OCI-LY7 (cell line): ENCODE results near the gene SNIP1. TPM values are rescaled to one million over a fixed set of nuclear protein-coding genes. Genes with fewer than 3 reads are reported as not detected.
"Not testable (repeated sequence)": the region's sequence is repeated elsewhere in the genome, so short reads cannot be mapped to it uniquely, and the experiment has no call there.

Source experiments
- BruUV-seq: library from RNA; stranded (reverse); fragments of 400-500 nt; replicated peaks from 2 replicates; lab custom pipeline; 2021; lab: Mats Ljungman, UMichigan
- CTCF ChIA-PET: fragments of 300-600 bp; sonication (Branson Sonifier 250); formaldehyde crosslinking; loops from one replicate; lab custom pipeline; 2022; ENCODE audit warnings: antibody characterized with exemption; ENCODE audit not compliant: unreplicated experiment; lab: Charles Lee
- POLR2A ChIA-PET: fragments of 300-600 bp; sonication (Branson Sonifier 250); formaldehyde crosslinking; loops from one replicate; lab custom pipeline; 2022; ENCODE audit warnings: antibody characterized with exemption; lab: Charles Lee
- DNase-seq: peaks from one replicate; pipeline ENCODE4 v3.0.0-alpha.2; 2015; ENCODE audit warnings: low spot score
- H2AFZ ChIP-seq: fragments of 200-600 bp; sonication (generic), shearing (Covaris generic); 2 replicates; pipeline ENCODE4 v1.6.1; 2014; ENCODE audit warnings: mild to moderate bottlenecking, antibody characterized with exemption, low read length, moderate library complexity
- H3K27ac ChIP-seq: fragments of 200-600 bp; sonication (generic); 2 replicates; pipeline ENCODE4 v1.5.1; 2014; ENCODE audit warnings: mixed run types, low read depth, mild to moderate bottlenecking, moderate library complexity, low read length, inconsistent platforms; ENCODE audit not compliant: poor library complexity, severe bottlenecking
- H3K36me3 ChIP-seq: fragments of 200-600 bp; sonication (generic); 2 replicates; pipeline ENCODE4 v1.6.1; 2014; ENCODE audit warnings: mild to moderate bottlenecking, antibody characterized with exemption, low read length, moderate library complexity, mixed read lengths; ENCODE audit not compliant: insufficient read depth
- H3K4me1 ChIP-seq: fragments of 200-600 bp; sonication (generic); 2 replicates; pipeline ENCODE4 v1.5.1; 2014; ENCODE audit warnings: mild to moderate bottlenecking, low read length; ENCODE audit not compliant: insufficient read depth, poor library complexity, severe bottlenecking
- H3K4me2 ChIP-seq: fragments of 200-600 bp; sonication (generic); 2 replicates; pipeline ENCODE4 v1.6.1; 2014; ENCODE audit warnings: mild to moderate bottlenecking, low read length
- H3K4me3 ChIP-seq: fragments of 200-600 bp; sonication (generic); 2 replicates; pipeline ENCODE4 v1.5.1; 2014; ENCODE audit warnings: mild to moderate bottlenecking, low read depth, low read length; ENCODE audit not compliant: poor library complexity, severe bottlenecking
- H3K79me2 ChIP-seq: fragments of 200-600 bp; sonication (generic); 2 replicates; pipeline ENCODE4 v1.6.1; 2016; ENCODE audit warnings: low read depth, mild to moderate bottlenecking, low read length, moderate library complexity, mixed read lengths; ENCODE audit not compliant: insufficient read depth
- H3K9me2 ChIP-seq: fragments of 200-600 bp; sonication (generic); 2 replicates; pipeline ENCODE4 v1.6.1; 2016; ENCODE audit warnings: mild to moderate bottlenecking, low read length, mixed read lengths; ENCODE audit not compliant: insufficient read depth
- H3K9me3 ChIP-seq: fragments of 200-600 bp; sonication (generic); 2 replicates; pipeline ENCODE4 v1.6.1; 2014; ENCODE audit warnings: mild to moderate bottlenecking, mixed run types, low read length, mixed read lengths
- H4K20me1 ChIP-seq: fragments of 200-600 bp; sonication (generic); 2 replicates; pipeline ENCODE4 v1.6.1; 2014; ENCODE audit warnings: mild to moderate bottlenecking, antibody characterized with exemption, low read length, moderate library complexity, mixed read lengths; ENCODE audit not compliant: insufficient read depth
- CTCF ChIP-seq: fragments of 200-600 bp; sonication (generic); conservative IDR thresholded peaks from 2 replicates; pipeline ENCODE4 v1.5.1; 2014; ENCODE audit warnings: mild to moderate bottlenecking, antibody characterized with exemption, low read length, moderate library complexity, mixed read lengths
- EZH2phosphoT487 ChIP-seq: fragments of 200-600 bp; sonication (generic); IDR thresholded peaks from 2 replicates; pipeline ENCODE4 v1.6.1; 2018; ENCODE audit warnings: low read depth, borderline replicate concordance, mild to moderate bottlenecking, mixed run types, antibody characterized with exemption, low read length, moderate library complexity, mixed read lengths
- intact Hi-C: fragments of 100-400 bp; cut with micrococcal nuclease; formaldehyde crosslinking; loops from one replicate; pipeline ENCODE4 v1.10.0; 2022; ENCODE audit not compliant: unreplicated experiment
- total RNA-seq, 2 experiments: library from RNA; depleted of rRNA in 1 of 2; stranded (reverse); fragments of >200 nt in 1 of 2; shearing (Covaris generic) in 1 of 2; gene quantifications; 2 replicates each; pipeline ENCODE4 v1.2.3, GENCODE V29; 2014 to 2022

The SNIP1 gene
- total RNA-seq, 2 experiments from 2014 or later = 14.7 to 24.2 TPM

- Histone ChIP-seq H3K4me1 (peaks cover 8% of the 10 kb centered on the region), H3K4me2 (no peak overlapping the region), H3K4me3 (no peak overlapping the region), H3K27ac (no peak overlapping the region), H3K79me2 (no peaks in the 10 kb centered on the region), H3K36me3 (no peaks in the 10 kb centered on the region), H2AFZ (no peak overlapping the region), H4K20me1 (no peaks in the 10 kb centered on the region), H3K9me2 (no peaks in the 10 kb centered on the region), H3K9me3 (no peaks in the 10 kb centered on the region)
- no peak for DNase-seq
- no TSS peak for BruUV-seq
- ChIA-PET CTCF (no interaction called here), POLR2A (no interaction called here)
- TF ChIP-seq EZH2phosphoT487 = no peak
- TF ChIP-seq CTCF = no peak
- intact Hi-C loops = no loop called here
Observed at GRCh38 chr1:37519613-37520012, 34.5 kb downstream of the SNIP1 start.

- DNase-seq, H3K9me3 ChIP-seq: not testable (repeated sequence)
Observed at GRCh38 chr1:37518929-37519328, 35.2 kb downstream of the SNIP1 start.

GRCh38 chr1:37518241-37518640 lies 35.9 kb downstream of the SNIP1 start:
- H3K27ac ChIP-seq, CTCF ChIA-PET, intact Hi-C loops, DNase-seq, H4K20me1 ChIP-seq, H3K4me3 ChIP-seq, H3K9me3 ChIP-seq, H3K9me2 ChIP-seq, POLR2A ChIA-PET, H3K36me3 ChIP-seq, BruUV-seq, H2AFZ ChIP-seq, H3K4me2 ChIP-seq, H3K79me2 ChIP-seq: not testable (repeated sequence)
- H3K4me1 ChIP-seq = peaks cover 13% of the 10 kb centered on the region

More at GRCh38 chr1:37518929-37519328, 35.2 kb downstream of the SNIP1 start:
- BruUV-seq, CTCF ChIA-PET, H2AFZ ChIP-seq, H3K4me2 ChIP-seq, H3K36me3 ChIP-seq, H3K9me2 ChIP-seq, H3K79me2 ChIP-seq, H3K4me1 ChIP-seq, H3K27ac ChIP-seq, H3K4me3 ChIP-seq, H4K20me1 ChIP-seq, POLR2A ChIA-PET, intact Hi-C loops: not testable (repeated sequence)

GRCh38 chr1:37517569-37517968 lies 36.5 kb downstream of the SNIP1 start:
- H3K9me3 ChIP-seq = no peaks in the 10 kb centered on the region
- DNase-seq = no peak
- no peak overlapping the region for H3K27ac ChIP-seq
- no peak overlapping the region for H3K4me2 ChIP-seq
- peaks cover 10% of the 10 kb centered on the region; the same call in 1 of the 2 replicates for H4K20me1 ChIP-seq
- peaks cover 13% of the 10 kb centered on the region; the same call in 1 of the 2 replicates for H3K79me2 ChIP-seq
- no peaks in the 10 kb centered on the region for H3K9me2 ChIP-seq
- ChIA-PET CTCF (no interaction called here), POLR2A (no interaction called here)
- H3K36me3 ChIP-seq = peaks cover 8% of the 10 kb centered on the region
- H3K4me3 ChIP-seq = no peak overlapping the region
- TF ChIP-seq CTCF (no peak), EZH2phosphoT487 (no peak)
- H2AFZ ChIP-seq = no peak overlapping the region
- intact Hi-C loops = no loop called here
- H3K4me1 ChIP-seq = peaks cover 16% of the 10 kb centered on the region
- no TSS peak for BruUV-seq
